GM19023 (cell line): ENCODE results near the gene NLRP4.
"Not testable (repeated sequence)": the region's sequence is repeated elsewhere in the genome, so short reads cannot be mapped to it uniquely, and the experiment has no call there.

Experiments
- ATAC-seq: cut with Tn5 transposase; IDR thresholded peaks from one replicate; pipeline ENCODE4 v1.9.1; 2021; ENCODE audit warnings: mild to moderate bottlenecking, moderate library complexity; ENCODE audit not compliant: unreplicated experiment

The NLRP4 gene

DNA sequence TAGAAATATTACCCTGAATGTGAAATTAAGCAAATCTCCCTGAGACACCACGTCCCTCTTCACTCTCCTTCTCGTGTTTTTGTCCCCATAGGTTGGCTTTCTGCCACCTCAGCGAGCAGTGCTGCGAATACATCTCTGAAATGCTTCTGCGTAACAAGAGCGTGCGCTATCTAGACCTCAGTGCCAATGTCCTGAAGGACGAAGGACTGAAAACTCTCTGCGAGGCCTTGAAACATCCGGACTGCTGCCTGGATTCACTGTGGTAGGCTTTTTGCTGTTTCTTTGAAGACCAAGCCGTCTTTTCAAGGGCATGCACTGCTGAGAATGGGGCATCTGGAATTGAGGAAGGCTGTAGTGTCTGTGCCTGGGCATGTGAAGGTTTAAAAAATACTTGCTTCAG, 34.4 kb downstream of the NLRP4 start:
- ATAC-seq, result no peak

DNA sequence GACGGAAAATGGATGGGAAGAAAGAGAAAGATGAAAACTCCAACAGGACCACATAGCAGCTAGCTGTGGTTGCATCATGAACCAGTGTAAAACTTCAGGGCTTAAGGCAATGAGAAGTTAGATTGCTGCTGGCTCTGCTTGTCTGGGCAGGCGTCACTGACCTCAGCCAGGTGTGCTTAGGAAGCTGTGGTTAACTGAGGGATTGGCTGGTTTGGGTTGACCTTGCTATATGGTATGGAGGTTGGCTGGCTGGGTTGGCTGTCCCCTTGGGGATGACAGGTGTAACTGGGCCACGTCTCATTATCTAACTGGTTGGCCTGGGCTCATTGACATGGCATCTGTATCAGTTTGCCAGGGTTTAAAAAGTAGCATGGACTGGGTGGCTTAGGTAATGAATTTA, 40.9 kb downstream of the NLRP4 start:
- ATAC-seq, result no peak

- ATAC-seq, result no peak
These were observed 46.3 kb downstream of the NLRP4 start for GRCh38 chr19:55882626-55883025.

DNA sequence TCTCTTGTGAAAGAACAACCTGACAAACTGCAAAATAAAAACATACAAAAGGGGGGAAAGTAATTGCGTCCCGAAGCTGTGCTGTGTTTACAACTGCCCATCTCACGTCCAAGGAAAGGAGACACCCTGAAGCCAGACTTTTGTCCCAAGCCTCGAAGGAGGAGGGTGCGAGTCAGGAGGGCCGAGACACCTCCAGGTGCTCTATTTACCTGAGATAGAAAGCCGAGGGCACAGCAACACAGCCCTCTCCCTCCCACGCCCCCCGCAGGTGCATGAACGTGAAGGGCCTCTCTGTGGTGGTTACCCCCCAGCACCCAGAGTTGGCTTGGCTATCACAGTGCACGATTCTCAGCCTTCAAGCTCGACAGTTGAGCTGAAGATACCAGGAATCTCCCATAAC, 62.6 kb downstream of the NLRP4 start:
- no peak for ATAC-seq

DNA sequence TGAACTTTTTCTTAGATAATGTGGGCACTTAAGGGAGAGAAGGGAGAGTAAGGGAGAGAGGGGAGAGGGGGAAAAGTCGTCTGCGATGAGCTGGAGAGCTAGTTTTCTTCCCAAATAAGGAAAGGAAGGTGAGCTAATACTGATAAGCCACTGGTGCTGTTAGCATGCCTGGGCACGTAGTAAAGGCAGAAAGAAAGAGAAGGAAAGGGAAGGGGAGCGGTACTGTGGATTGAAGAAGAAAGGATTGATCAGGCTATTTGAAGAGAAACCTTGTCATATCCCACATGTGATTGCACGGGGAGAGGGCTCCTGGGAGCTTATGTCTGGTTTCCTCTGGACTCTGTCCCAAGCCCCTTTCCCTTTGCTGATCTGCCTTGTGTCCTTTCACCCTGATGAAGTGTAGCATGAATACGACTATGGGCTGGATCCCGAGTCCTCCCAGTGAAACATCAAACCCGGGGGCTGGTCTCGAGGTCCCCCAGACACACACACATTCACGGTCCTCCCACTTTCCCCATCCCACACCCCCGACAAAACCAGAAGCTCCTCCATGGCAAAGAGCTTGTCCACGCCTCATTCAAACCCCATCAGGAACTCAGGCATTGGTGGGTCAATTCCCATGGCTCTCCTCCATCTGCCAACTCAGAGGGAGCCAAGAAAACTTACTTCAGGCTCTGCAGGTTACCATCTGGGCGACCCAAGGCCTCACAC, 65.2 kb downstream of the NLRP4 start:
- no peak for ATAC-seq

DNA sequence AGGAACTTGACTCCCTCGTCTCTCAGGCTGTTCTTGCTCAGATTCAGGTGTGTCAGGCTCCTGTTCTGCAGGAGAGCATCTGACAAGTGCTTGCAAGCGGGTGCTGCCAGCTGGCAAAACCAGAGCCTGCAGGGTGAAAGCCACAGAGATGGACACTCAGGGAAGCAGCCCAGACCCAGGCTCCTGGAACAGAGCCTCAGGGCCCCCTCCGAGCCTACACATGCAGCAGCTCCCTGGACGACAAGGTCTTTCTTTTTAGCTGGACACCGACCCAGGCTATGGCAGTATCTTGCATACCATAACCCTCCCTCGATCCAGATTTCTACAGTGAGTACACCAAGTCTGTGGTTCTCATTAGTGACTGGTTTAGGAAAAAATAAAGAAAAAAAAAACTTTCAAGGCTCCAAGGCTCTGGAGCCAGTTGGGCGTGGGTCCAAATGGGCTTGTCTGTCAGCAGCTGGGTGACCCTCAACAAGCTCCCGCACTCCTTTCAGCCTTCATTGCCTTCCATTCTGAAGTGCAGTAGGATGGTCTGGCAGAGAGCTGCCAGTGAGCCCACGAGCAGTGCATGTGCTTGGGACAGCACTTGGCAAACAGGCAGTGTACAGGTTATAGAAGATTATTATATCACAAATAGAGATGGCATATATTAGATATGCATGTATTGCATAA, 65.9 kb downstream of the NLRP4 start:
- ATAC-seq, result no peak

DNA sequence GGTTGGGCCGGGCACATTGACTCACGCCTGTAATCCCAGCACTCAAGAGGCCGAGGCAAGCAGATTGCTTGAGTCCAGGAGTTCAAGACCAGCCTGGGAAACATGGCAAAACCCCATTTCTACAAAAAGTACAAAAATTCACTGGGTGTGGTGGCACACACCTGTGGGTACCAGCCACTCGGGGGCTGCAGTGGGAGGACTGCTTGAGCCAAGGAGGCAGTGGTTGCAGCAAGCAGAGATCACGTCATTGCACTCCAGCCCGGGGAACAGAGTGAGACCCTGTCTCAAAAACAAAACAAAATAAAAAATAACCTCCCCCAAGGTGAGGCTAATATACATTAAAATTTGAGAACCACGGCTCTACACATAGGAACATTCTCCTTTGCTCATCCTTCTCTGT, 70.9 kb downstream of the NLRP4 start:
- ATAC-seq, result no peak

DNA sequence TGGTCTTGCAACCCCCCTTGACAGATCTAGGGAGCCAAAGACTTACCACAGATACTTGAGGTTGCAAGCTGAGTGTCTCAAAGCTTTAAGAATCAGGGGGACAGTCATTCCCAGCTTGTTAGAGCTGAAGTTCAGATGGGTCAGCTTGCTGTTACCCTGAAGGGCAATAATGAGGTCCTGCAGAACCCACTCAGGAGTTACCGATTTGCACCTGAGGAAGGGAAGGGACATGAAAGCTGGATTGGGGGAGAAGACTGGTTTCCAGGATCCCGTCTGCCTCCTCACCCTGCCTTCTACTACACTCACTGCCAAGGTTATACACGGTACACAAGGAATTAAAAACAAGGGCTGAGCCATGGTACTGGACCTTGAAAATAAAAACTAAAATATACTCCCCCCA, 71.4 kb downstream of the NLRP4 start:
- no peak for ATAC-seq

DNA sequence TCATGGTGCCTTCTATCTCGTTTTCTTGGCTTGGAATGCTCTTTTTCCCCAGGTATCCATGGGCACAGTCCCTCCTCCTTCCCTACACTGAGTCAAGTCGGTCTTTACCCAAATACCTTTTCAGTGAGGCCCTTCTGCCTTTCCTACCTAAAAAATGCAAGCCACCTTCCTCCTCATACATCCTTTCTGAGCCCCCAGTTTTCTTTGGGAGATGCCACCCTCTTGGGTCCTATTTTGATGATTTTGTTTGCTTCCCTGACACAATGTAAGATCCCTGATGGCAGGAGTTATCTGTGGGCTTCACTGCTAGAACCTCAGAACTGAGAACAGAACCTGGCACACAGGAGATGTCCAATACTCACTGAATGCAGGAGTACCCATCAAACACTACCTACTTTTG, 73.5 kb downstream of the NLRP4 start:
- no peak for ATAC-seq

DNA sequence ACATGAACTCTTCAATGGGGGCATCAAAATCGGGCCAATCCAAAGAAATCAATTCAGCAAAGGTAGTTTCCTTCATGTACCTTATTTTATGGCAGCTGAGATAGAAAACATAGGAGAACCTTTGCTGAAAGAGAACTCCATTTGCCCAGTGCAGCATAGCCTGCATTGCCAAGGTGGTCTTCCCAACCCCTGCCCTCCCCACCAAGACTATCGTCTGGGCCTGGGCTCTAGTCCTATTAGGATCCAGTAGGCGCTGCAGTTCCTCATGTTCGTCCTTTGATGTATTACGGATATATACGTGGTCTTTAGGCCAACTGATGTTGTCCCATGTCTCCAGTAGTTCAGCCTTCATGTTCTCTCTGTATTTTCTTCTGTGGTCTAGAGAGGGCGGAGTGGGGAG, 76.6 kb downstream of the NLRP4 start:
- ATAC-seq, result no peak

GRCh38 chr19:55913643-55914268, 77.4 kb downstream of the NLRP4 start:
- no peak for ATAC-seq

DNA sequence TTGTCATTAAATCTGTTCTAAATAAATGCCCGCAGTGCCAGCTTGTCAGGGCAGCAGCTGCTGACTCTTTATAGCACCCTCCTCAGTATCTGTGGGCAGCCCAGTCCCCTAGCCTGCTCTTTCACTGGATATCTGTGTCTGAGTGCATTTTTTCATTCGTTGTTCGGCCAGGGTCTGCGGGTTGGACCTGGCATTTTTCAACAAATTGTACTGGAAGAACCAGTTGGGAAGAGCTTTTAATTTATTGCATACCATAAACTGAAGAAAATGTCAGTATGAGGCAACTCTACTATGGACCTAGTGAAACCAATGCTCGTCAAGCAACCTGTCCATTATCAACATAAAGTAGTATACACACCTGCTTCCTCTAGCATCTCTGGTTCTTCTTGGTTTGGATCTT, 87.2 kb downstream of the NLRP4 start:
- ATAC-seq, result no peak

DNA sequence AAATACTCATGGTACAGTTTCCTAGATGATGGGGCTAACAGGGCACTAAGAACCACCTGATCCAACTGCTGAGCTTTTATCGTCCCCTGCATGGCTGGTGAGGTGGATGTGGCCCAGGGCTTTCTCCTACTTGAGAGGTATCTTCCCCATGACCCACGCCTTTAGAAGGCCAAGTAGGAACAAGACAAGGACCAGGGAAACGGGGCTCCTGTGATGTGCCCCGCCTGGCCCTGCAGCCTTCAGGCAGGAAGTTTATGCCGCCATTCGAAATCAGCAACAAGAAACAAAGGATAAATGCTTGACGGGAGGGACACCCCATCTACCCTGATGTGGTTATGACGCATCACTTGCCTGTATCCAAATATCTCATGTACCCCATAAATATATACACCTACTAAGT, 91.7 kb downstream of the NLRP4 start:
- no peak for ATAC-seq

GRCh38 chr19:55929258-55929657, 92.9 kb downstream of the NLRP4 start:
- ATAC-seq, result not testable (repeated sequence)

DNA sequence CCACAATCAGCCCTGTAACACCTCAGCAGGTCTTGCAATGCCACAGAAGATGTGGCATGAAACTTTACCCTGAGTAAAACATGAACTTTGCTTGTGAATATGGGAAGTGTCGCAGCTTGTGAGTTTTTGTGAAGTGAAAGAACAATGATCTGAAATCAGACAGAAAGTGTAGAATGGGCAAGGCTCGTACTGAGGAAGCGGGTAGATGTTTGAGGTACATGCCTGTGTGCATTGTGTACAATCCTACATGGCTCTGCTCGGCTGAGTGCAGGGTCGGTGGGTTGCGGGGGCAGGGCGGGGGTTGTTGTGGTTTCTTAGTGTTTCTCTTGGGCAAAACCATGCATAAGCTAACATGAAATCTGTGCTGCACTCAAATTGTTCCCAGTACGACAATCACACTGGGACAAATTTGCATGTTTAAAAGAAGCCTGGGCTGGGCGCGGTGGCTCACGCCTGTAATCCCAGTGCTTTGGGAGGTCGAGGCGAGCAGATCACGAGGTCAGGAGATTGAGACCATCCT, 94.7 kb downstream of the NLRP4 start:
- no peak for ATAC-seq
